HG03108 (cell line): ENCODE data around the gene ZFP69B.
"Not testable (repeated sequence)": the region's sequence is repeated elsewhere in the genome, so short reads cannot be mapped to it uniquely, and the experiment has no call there.

Source experiments
- ATAC-seq: cut with Tn5 transposase; IDR thresholded peaks from one replicate; pipeline ENCODE4 v1.9.1; 2021; ENCODE audit warnings: moderate library complexity; ENCODE audit not compliant: unreplicated experiment

ZFP69B gene

GRCh38 chr1:40435471-40435870 is 14.8 kb upstream of the ZFP69B start:
- no peak for ATAC-seq

GRCh38 chr1:40435876-40436275 is 14.4 kb upstream of the ZFP69B start:
- ATAC-seq = no peak

GRCh38 chr1:40438391-40439015 is 11.8 kb upstream of the ZFP69B start:
- no peak for ATAC-seq

- ATAC-seq = no peak
These were observed 11.0 kb upstream of the ZFP69B start for GRCh38 chr1:40439247-40439646.

GRCh38 chr1:40450495-40451237 is 390 bp downstream of the ZFP69B start:
- peak; percentile 30 for ATAC-seq

GRCh38 chr1:40451238-40451585 is 936 bp downstream of the ZFP69B start:
- ATAC-seq = no peak

GRCh38 chr1:40454873-40455272 is 4.6 kb downstream of the ZFP69B start:
- ATAC-seq = no peak

- ATAC-seq = no peak
These were observed 12.8 kb downstream of the ZFP69B start for GRCh38 chr1:40462956-40463590.

- ATAC-seq = no peak
These were observed 19.1 kb downstream of the ZFP69B start for GRCh38 chr1:40469327-40469726.

GRCh38 chr1:40475268-40475667 is 25.0 kb downstream of the ZFP69B start:
- ATAC-seq = no peak

GRCh38 chr1:40476924-40477677 is 26.8 kb downstream of the ZFP69B start, which contains the start of gene ZFP69:
Gene ZFP69 (plus strand): TSS chr1:40477290. CDS start chr1:40479362, 2,072 bp downstream.
- ATAC-seq = peak; percentile 82

GRCh38 chr1:40477678-40478053 is 27.4 kb downstream of the ZFP69B start:
- no peak for ATAC-seq

- ATAC-seq = no peak
These were observed 28.0 kb downstream of the ZFP69B start for GRCh38 chr1:40478276-40478675.

GRCh38 chr1:40479156-40479555 is 28.9 kb downstream of the ZFP69B start:
- no peak for ATAC-seq

GRCh38 chr1:40495315-40495903 is 45.1 kb downstream of the ZFP69B start:
- no peak for ATAC-seq

GRCh38 chr1:40502651-40503050 is 52.4 kb downstream of the ZFP69B start:
- not testable (repeated sequence) for ATAC-seq

GRCh38 chr1:40507973-40508372 is 57.7 kb downstream of the ZFP69B start:
- ATAC-seq = no peak

GRCh38 chr1:40508375-40509341 is 58.4 kb downstream of the ZFP69B start, which contains the start of gene EXO5:
Gene EXO5 (plus strand): TSS chr1:40508767. CDS start chr1:40514545, 5,778 bp downstream.
- peak; percentile 82 for ATAC-seq
